A673 (cell line): ENCODE data around the gene IFT52. TPM values are rescaled to one million over a fixed set of nuclear protein-coding genes. Genes with fewer than 3 reads are reported as not detected.

ENCODE experiments used
- BruUV-seq: library from RNA; stranded (reverse); fragments of 400-500 nt; replicated peaks from 2 replicates; lab custom pipeline; 2021; lab: Mats Ljungman, UMichigan
- CTCF ChIA-PET: fragments of 300-600 bp; sonication (Branson Sonifier 250); formaldehyde crosslinking; loops from one replicate; lab custom pipeline; 2022; ENCODE audit warnings: antibody characterized with exemption; lab: Charles Lee
- POLR2A ChIA-PET: fragments of 300-600 bp; sonication (Branson Sonifier 250); formaldehyde crosslinking; loops from one replicate; lab custom pipeline; 2022; ENCODE audit warnings: antibody characterized with exemption; ENCODE audit not compliant: low non-redundant PET; lab: Charles Lee
- DNase-seq: peaks from one replicate; pipeline ENCODE4 v3.0.0-alpha.2; 2015; ENCODE audit warnings: low spot score
- H3K27ac ChIP-seq: fragments of 200-600 bp; sonication (generic); 2 replicates; pipeline ENCODE4 v1.5.1; 2016; ENCODE audit warnings: mixed run types, low read depth, mild to moderate bottlenecking, mixed read lengths, antibody characterized with exemption, low read length; ENCODE audit not compliant: poor library complexity, severe bottlenecking
- H3K27me3 ChIP-seq: fragments of 200-600 bp; sonication (generic); replicated peaks from 2 replicates; pipeline ENCODE4 v1.6.1; 2017; ENCODE audit warnings: mixed run types, low read depth, mild to moderate bottlenecking, mixed read lengths, antibody characterized with exemption, low read length; ENCODE audit not compliant: insufficient read depth, poor library complexity
- H3K36me3 ChIP-seq: fragments of 200-600 bp; sonication (generic); 2 replicates; pipeline ENCODE4 v1.6.1; 2016; ENCODE audit warnings: mixed run types, mild to moderate bottlenecking, mixed read lengths, antibody characterized with exemption, low read length; ENCODE audit not compliant: insufficient read depth, poor library complexity, severe bottlenecking
- H3K4me1 ChIP-seq: fragments of 200-600 bp; sonication (generic); 2 replicates; pipeline ENCODE4 v1.6.1; 2017; ENCODE audit warnings: mixed run types, mild to moderate bottlenecking, mixed read lengths, antibody characterized with exemption, low read length; ENCODE audit not compliant: insufficient read depth, poor library complexity, severe bottlenecking
- H3K4me3 ChIP-seq: fragments of 200-600 bp; sonication (generic); 2 replicates; pipeline ENCODE4 v1.5.1; 2016; ENCODE audit warnings: low read depth, mixed run types, mild to moderate bottlenecking, mixed read lengths, low read length; ENCODE audit not compliant: poor library complexity, severe bottlenecking
- H3K9me3 ChIP-seq: fragments of 200-600 bp; sonication (generic); 2 replicates; pipeline ENCODE4 v1.6.1; 2016; ENCODE audit warnings: mixed run types, low read depth, mild to moderate bottlenecking, mixed read lengths, antibody characterized with exemption, low read length; ENCODE audit not compliant: poor library complexity, severe bottlenecking
- EZH2 ChIP-seq: fragments of 200-600 bp; sonication (generic); IDR thresholded peaks from 2 replicates; pipeline ENCODE4 v1.6.1; 2017; ENCODE audit warnings: borderline replicate concordance, low read depth, mild to moderate bottlenecking, mixed read lengths, antibody characterized with exemption, low read length; ENCODE audit not compliant: poor library complexity, severe bottlenecking
- intact Hi-C: fragments of 100-400 bp; cut with micrococcal nuclease; formaldehyde crosslinking; loops from one replicate; pipeline ENCODE4 v1.10.0; 2022; ENCODE audit not compliant: unreplicated experiment
- total RNA-seq: library from RNA; stranded (reverse); gene quantifications from 2 replicates; pipeline ENCODE4 v1.2.3, GENCODE V29; 2021
- TF ChIP-seq, protein P1 (sequence below): fragments of 300-800, 200-600 bp; sonication (generic); conservative IDR thresholded peaks from 2 replicates; pipeline ENCODE4 v1.5.1; 2017; ENCODE audit warnings: low read depth, mild to moderate bottlenecking, antibody characterized with exemption, low read length, moderate library complexity, mixed read lengths

The IFT52 gene
- total RNA-seq, 1 experiment from 2014 or later: 44.3 TPM

DNA sequence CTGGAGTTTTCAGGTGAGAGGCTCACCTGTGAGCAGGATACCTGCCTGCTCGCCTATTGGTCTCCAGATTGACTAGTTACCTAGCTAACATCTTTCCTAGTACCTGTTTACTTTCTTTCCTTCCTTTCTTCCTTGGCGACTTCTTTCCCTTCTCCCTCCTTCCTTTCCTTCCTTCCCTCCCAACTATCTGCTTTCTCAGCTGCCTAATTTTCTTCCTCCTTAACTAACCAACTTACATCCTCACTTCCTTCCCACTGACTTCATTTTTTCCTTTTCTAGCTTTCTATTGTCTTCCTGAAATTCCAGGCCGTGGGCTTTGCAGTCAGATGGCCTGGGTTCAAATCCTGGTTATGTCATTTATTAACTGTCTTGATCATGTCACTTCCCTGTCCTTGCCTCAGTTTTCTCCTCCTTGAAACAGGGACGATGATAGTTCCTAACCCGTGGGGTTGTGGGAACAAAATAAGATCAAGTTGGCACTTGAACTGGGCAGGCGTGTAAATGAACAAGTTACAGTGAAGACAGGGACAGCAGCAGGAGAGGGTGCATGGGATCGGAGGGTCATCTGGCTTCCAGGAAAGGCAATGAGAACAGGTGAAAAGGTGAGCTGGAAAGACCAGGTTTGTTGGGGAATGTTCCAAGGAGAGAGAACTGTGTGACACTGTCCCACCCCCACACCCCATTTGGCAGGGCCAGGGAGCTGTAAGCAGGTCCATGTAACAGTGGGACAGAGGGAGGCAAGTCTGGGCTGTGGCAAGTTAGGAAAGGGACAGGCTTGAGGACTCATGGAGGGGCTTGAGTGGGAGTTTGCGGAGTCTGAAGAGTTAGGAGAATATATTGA lies 31.4 kb upstream of the IFT52 start:
- TF ChIP-seq, protein P1, sequence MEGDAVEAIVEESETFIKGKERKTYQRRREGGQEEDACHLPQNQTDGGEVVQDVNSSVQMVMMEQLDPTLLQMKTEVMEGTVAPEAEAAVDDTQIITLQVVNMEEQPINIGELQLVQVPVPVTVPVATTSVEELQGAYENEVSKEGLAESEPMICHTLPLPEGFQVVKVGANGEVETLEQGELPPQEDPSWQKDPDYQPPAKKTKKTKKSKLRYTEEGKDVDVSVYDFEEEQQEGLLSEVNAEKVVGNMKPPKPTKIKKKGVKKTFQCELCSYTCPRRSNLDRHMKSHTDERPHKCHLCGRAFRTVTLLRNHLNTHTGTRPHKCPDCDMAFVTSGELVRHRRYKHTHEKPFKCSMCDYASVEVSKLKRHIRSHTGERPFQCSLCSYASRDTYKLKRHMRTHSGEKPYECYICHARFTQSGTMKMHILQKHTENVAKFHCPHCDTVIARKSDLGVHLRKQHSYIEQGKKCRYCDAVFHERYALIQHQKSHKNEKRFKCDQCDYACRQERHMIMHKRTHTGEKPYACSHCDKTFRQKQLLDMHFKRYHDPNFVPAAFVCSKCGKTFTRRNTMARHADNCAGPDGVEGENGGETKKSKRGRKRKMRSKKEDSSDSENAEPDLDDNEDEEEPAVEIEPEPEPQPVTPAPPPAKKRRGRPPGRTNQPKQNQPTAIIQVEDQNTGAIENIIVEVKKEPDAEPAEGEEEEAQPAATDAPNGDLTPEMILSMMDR: no peak
- no peak for TF ChIP-seq EZH2
- POLR2A ChIA-PET: no interaction called here
- intact Hi-C loops: no loop called here

DNA sequence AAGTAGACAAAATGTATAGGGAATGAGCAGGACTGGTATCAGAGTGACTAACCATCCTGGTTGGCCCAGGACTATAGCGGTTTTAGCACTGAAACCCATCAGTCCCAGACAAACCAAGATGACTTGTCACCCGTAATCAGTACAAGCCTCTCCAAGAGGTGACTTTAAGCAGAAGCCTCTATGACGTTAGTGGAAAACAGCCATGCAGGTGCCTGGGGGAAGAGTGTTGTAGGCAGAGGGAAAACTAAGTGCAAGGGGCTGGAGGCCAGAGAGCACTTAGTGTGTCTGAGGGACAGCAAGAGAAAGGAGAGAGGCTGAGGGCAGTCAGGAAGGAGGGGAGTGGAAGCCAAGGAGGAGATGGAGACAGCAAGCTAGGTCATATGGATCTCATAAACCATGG lies 29.8 kb upstream of the IFT52 start:
- no peak overlapping the region for H3K27ac ChIP-seq
- H3K9me3 ChIP-seq: no peaks in the 10 kb centered on the region
- CTCF ChIA-PET: no interaction called here
- POLR2A ChIA-PET: no interaction called here
- intact Hi-C loops: no loop called here
- no TSS peak for BruUV-seq
- TF ChIP-seq, protein P1: no peak
- TF ChIP-seq EZH2: no peak
- no peak overlapping the region for H3K4me3 ChIP-seq
- H3K27me3 ChIP-seq: no peaks in the 10 kb centered on the region
- no peaks in the 10 kb centered on the region for H3K4me1 ChIP-seq
- H3K36me3 ChIP-seq: no peaks in the 10 kb centered on the region
- DNase-seq: no peak

More for the DNA sequence above, 31.4 kb upstream of the IFT52 start:
- DNase-seq: no peak
- H3K27me3 ChIP-seq: no peaks in the 10 kb centered on the region
- CTCF ChIA-PET: no interaction called here
- H3K4me3 ChIP-seq: no peak overlapping the region
- no peaks in the 10 kb centered on the region for H3K4me1 ChIP-seq
- no peaks in the 10 kb centered on the region for H3K9me3 ChIP-seq
- no TSS peak for BruUV-seq
- H3K27ac ChIP-seq: no peak overlapping the region
- H3K36me3 ChIP-seq: no peaks in the 10 kb centered on the region

DNA sequence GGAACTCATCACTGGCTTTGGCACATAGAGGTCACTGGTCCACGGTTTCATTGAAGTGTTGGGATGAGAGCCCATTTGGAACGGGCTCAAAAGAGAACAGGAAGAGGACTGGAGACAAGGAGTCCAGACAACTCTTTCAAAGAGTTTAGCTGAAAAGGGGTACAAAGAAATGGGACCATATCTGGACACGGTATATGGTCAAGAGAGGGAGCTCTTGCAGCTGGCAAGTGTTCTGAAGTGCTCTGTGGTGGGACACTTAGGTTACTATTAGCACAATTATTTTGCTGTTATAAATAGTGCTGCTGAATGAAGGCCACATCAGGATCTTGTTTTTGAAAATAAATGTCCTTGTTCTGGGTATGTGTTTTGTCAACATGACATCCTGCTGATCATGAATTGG lies 27.3 kb upstream of the IFT52 start:
- no peaks in the 10 kb centered on the region for H3K9me3 ChIP-seq
- BruUV-seq: no TSS peak
- ChIA-PET CTCF (no interaction called here), POLR2A (no interaction called here)
- no peaks in the 10 kb centered on the region for H3K27me3 ChIP-seq
- no peak overlapping the region for H3K27ac ChIP-seq
- peak; percentile 5 for DNase-seq
- intact Hi-C loops: no loop called here
- H3K36me3 ChIP-seq: no peaks in the 10 kb centered on the region
- H3K4me3 ChIP-seq: no peak overlapping the region
- H3K4me1 ChIP-seq: no peaks in the 10 kb centered on the region
- TF ChIP-seq, protein P1: 0 out of 2 replicates have a peak, but pooled peaks have one; percentile 18
- TF ChIP-seq EZH2: no peak
